GM18858 (cell line): ENCODE results near the gene FRMD4A.

Experiments used
- ATAC-seq: cut with Tn5 transposase; IDR thresholded peaks from one replicate; pipeline ENCODE4 v1.9.1; 2021; ENCODE audit not compliant: unreplicated experiment

FRMD4A gene

GRCh38 chr10:13637303-13637856, 693.3 kb downstream of the FRMD4A start:
- no peak for ATAC-seq

- no peak for ATAC-seq
Observed at GRCh38 chr10:13636776-13637175, 693.9 kb downstream of the FRMD4A start.

- ATAC-seq: no peak
Observed at GRCh38 chr10:13634207-13634606, 696.5 kb downstream of the FRMD4A start.

GRCh38 chr10:13633689-13634088, 697.0 kb downstream of the FRMD4A start:
- ATAC-seq: no peak

- ATAC-seq: no peak
Observed at GRCh38 chr10:13632884-13633440, 697.8 kb downstream of the FRMD4A start.

- ATAC-seq: no peak
Observed at GRCh38 chr10:13632440-13632839, 698.3 kb downstream of the FRMD4A start.

- ATAC-seq: no peak
Observed at GRCh38 chr10:13631594-13631993, 699.1 kb downstream of the FRMD4A start.

GRCh38 chr10:13630231-13630630, 700.5 kb downstream of the FRMD4A start:
- ATAC-seq: no peak

GRCh38 chr10:13629116-13629515, 701.6 kb downstream of the FRMD4A start:
- no peak for ATAC-seq

GRCh38 chr10:13628661-13629060, 702.1 kb downstream of the FRMD4A start:
- ATAC-seq: no peak

- ATAC-seq: no peak
Observed at GRCh38 chr10:13627459-13628310, 703.0 kb downstream of the FRMD4A start.

- no peak for ATAC-seq
Observed at GRCh38 chr10:13624630-13625029, 706.1 kb downstream of the FRMD4A start.

- no peak for ATAC-seq
Observed at GRCh38 chr10:13621931-13622330, 708.8 kb downstream of the FRMD4A start.

GRCh38 chr10:13617116-13617515, 713.6 kb downstream of the FRMD4A start:
- ATAC-seq: no peak

- no peak for ATAC-seq
Observed at GRCh38 chr10:13615650-13616300, 714.9 kb downstream of the FRMD4A start.

- ATAC-seq: no peak
Observed at GRCh38 chr10:13614530-13615332, 716.0 kb downstream of the FRMD4A start.

GRCh38 chr10:13613519-13613918, 717.2 kb downstream of the FRMD4A start:
- ATAC-seq: no peak

- ATAC-seq: no peak
Observed at GRCh38 chr10:13612654-13613373, 717.9 kb downstream of the FRMD4A start.

- no peak for ATAC-seq
Observed at GRCh38 chr10:13608246-13608853, 722.4 kb downstream of the FRMD4A start.
